ENCODE results near the gene HLA-DMB.
A peak's percentile ranks its signal among the peaks of the same experiment; 100 is the strongest.

The HLA-DMB gene

GRCh38 chr6:32954267-32954666 is 13.4 kb upstream of the HLA-DMB start:
- FAIRE-seq (no peak), DNase-seq (ENCODE audit: insufficient read length, low spot score) (no peak)
- TF ChIP-seq POLR2AphosphoS5 (IDR thresholded peaks at IDR 0.05; ENCODE audit: low read depth, low read length) = no peak
- TF ChIP-seq POLR2A (IDR thresholded peaks at IDR 0.05; ENCODE audit: low read depth, low read length) = no peak
- TF ChIP-seq TAF1 (IDR thresholded peaks at IDR 0.05; ENCODE audit: low read depth, low read length) = no peak
- no peak for TF ChIP-seq POU2F2 (IDR thresholded peaks at IDR 0.05; ENCODE audit: low read depth, low read length)
- no peak for TF ChIP-seq PAX5 (IDR thresholded peaks at IDR 0.05; ENCODE audit: insufficient read depth, low read length, severe bottlenecking)
- TF ChIP-seq SPI1 (IDR thresholded peaks at IDR 0.05; ENCODE audit: low read depth, low read length) = no peak

- TF ChIP-seq SPI1 (IDR thresholded peaks at IDR 0.05; ENCODE audit: low read depth, low read length) (no peak), POU2F2 (IDR thresholded peaks at IDR 0.05; ENCODE audit: low read depth, low read length) (no peak), POLR2A (IDR thresholded peaks at IDR 0.05; ENCODE audit: low read depth, low read length) (no peak), PAX5 (IDR thresholded peaks at IDR 0.05; ENCODE audit: insufficient read depth, low read length, severe bottlenecking) (no peak)
- DNase-seq (ENCODE audit: insufficient read length, low spot score) (no peak), FAIRE-seq (peak; percentile 59)
Observed at GRCh38 chr6:32953775-32954174, 12.9 kb upstream of the HLA-DMB start.

- FAIRE-seq = peak; percentile 97
- TF ChIP-seq POLR2A (IDR thresholded peaks at IDR 0.05; ENCODE audit: low read depth, low read length) (peak; percentile 99), POU2F2 (IDR thresholded peaks at IDR 0.05; ENCODE audit: low read depth, low read length) (peak; percentile 80; the same call in 1 of the 2 replicates), SPI1 (IDR thresholded peaks at IDR 0.05; ENCODE audit: low read depth, low read length) (peak; percentile 71), POLR2AphosphoS5 (IDR thresholded peaks at IDR 0.05; ENCODE audit: low read depth, low read length) (peak; percentile 97), PAX5 (IDR thresholded peaks at IDR 0.05; ENCODE audit: insufficient read depth, low read length, severe bottlenecking) (no peak), TAF1 (IDR thresholded peaks at IDR 0.05; ENCODE audit: low read depth, low read length) (peak; percentile 83)
- DNase-seq (ENCODE audit: insufficient read length, low spot score) = peak; percentile 46
Observed at GRCh38 chr6:32952817-32953739, 12.2 kb upstream of the HLA-DMB start, which contains the start of gene HLA-DMA. Gene HLA-DMA (minus strand): TSS chr6:32953097. CDS start chr6:32953036, 61 bp downstream.

GRCh38 chr6:32950449-32950848 is 9.6 kb upstream of the HLA-DMB start:
- TF ChIP-seq POLR2AphosphoS5 (IDR thresholded peaks at IDR 0.05; ENCODE audit: low read depth, low read length) (no peak), POU2F2 (IDR thresholded peaks at IDR 0.05; ENCODE audit: low read depth, low read length) (no peak), SPI1 (IDR thresholded peaks at IDR 0.05; ENCODE audit: low read depth, low read length) (no peak), PAX5 (IDR thresholded peaks at IDR 0.05; ENCODE audit: insufficient read depth, low read length, severe bottlenecking) (no peak), TAF1 (IDR thresholded peaks at IDR 0.05; ENCODE audit: low read depth, low read length) (no peak), POLR2A (IDR thresholded peaks at IDR 0.05; ENCODE audit: low read depth, low read length) (no peak)
- DNase-seq (ENCODE audit: insufficient read length, low spot score) (no peak), FAIRE-seq (no peak)

- no peak for DNase-seq (ENCODE audit: insufficient read length, low spot score)
- FAIRE-seq = peak; percentile 90
- TF ChIP-seq SPI1 (IDR thresholded peaks at IDR 0.05; ENCODE audit: low read depth, low read length) = peak; percentile 66
- no peak for TF ChIP-seq POLR2AphosphoS5 (IDR thresholded peaks at IDR 0.05; ENCODE audit: low read depth, low read length)
Observed at GRCh38 chr6:32950010-32950409, 9.2 kb upstream of the HLA-DMB start.

- TF ChIP-seq TAF1 (IDR thresholded peaks at IDR 0.05; ENCODE audit: low read depth, low read length) = no peak
- no peak for TF ChIP-seq POU2F2 (IDR thresholded peaks at IDR 0.05; ENCODE audit: low read depth, low read length)
- TF ChIP-seq POLR2AphosphoS5 (IDR thresholded peaks at IDR 0.05; ENCODE audit: low read depth, low read length) = peak; percentile 8
- no peak for TF ChIP-seq POLR2A (IDR thresholded peaks at IDR 0.05; ENCODE audit: low read depth, low read length)
- TF ChIP-seq SPI1 (IDR thresholded peaks at IDR 0.05; ENCODE audit: low read depth, low read length) = no peak
- no peak for TF ChIP-seq PAX5 (IDR thresholded peaks at IDR 0.05; ENCODE audit: insufficient read depth, low read length, severe bottlenecking)
- DNase-seq (ENCODE audit: insufficient read length, low spot score) = no peak
- FAIRE-seq = no peak
Observed at GRCh38 chr6:32949113-32949512, 8.3 kb upstream of the HLA-DMB start.

- peak; percentile 84 for TF ChIP-seq POLR2AphosphoS5 (IDR thresholded peaks at IDR 0.05; ENCODE audit: low read depth, low read length)
- TF ChIP-seq POLR2A (IDR thresholded peaks at IDR 0.05; ENCODE audit: low read depth, low read length) = peak; percentile 79
- TF ChIP-seq POU2F2 (IDR thresholded peaks at IDR 0.05; ENCODE audit: low read depth, low read length) = peak; percentile 96
- no peak for TF ChIP-seq TAF1 (IDR thresholded peaks at IDR 0.05; ENCODE audit: low read depth, low read length)
- no peak for DNase-seq (ENCODE audit: insufficient read length, low spot score)
- peak; percentile 91 for FAIRE-seq
Observed at GRCh38 chr6:32947552-32948465, 7.0 kb upstream of the HLA-DMB start.

- TF ChIP-seq PAX5 (IDR thresholded peaks at IDR 0.05; ENCODE audit: insufficient read depth, low read length, severe bottlenecking) (no peak), POLR2AphosphoS5 (IDR thresholded peaks at IDR 0.05; ENCODE audit: low read depth, low read length) (no peak), POLR2A (IDR thresholded peaks at IDR 0.05; ENCODE audit: low read depth, low read length) (no peak), POU2F2 (IDR thresholded peaks at IDR 0.05; ENCODE audit: low read depth, low read length) (no peak), SPI1 (IDR thresholded peaks at IDR 0.05; ENCODE audit: low read depth, low read length) (no peak), TAF1 (IDR thresholded peaks at IDR 0.05; ENCODE audit: low read depth, low read length) (no peak)
- DNase-seq (ENCODE audit: insufficient read length, low spot score) (no peak), FAIRE-seq (no peak)
Observed at GRCh38 chr6:32946893-32947292, 6.1 kb upstream of the HLA-DMB start.

GRCh38 chr6:32945953-32946352 is 5.1 kb upstream of the HLA-DMB start:
- no peak for TF ChIP-seq POLR2A (IDR thresholded peaks at IDR 0.05; ENCODE audit: low read depth, low read length)
- no peak for TF ChIP-seq TAF1 (IDR thresholded peaks at IDR 0.05; ENCODE audit: low read depth, low read length)
- no peak for TF ChIP-seq POLR2AphosphoS5 (IDR thresholded peaks at IDR 0.05; ENCODE audit: low read depth, low read length)
- no peak for TF ChIP-seq POU2F2 (IDR thresholded peaks at IDR 0.05; ENCODE audit: low read depth, low read length)
- TF ChIP-seq SPI1 (IDR thresholded peaks at IDR 0.05; ENCODE audit: low read depth, low read length) = no peak
- TF ChIP-seq PAX5 (IDR thresholded peaks at IDR 0.05; ENCODE audit: insufficient read depth, low read length, severe bottlenecking) = no peak
- no peak for FAIRE-seq
- DNase-seq (ENCODE audit: insufficient read length, low spot score) = no peak
